NCI-H446 (cell line): ENCODE results near the gene MICU1.
"Not testable (repeated sequence)": the region's sequence is repeated elsewhere in the genome, so short reads cannot be mapped to it uniquely, and the experiment has no call there.

ENCODE experiments used
- DNase-seq, 2 experiments: peaks; one replicate each; lab custom pipeline; 2025; lab: John Stamatoyannopoulos, UW

The MICU1 gene

GRCh38 chr10:72445851-72446250 is 180.0 kb downstream of the MICU1 start:
- DNase-seq, result no peak

DNA sequence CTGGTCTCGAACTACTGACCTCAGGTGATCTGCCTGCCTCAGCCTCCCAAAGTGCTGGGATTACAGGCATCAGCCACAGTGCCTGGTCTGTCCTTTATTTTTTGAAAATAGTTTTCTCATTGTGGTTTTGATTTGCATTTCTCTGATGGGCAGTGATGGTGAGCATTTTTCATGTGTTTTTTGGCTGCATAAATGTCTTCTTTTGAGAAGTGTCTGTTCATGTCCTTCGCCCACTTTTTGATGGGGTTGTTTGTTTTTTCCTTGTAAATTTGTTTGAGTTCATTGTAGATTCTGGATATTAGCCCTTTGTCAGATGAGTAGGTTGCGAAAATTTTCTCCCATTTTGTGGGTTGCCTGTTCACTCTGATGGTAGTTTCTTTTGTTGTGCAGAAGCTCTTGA is 182.9 kb downstream of the MICU1 start:
- not testable (repeated sequence) for DNase-seq

DNA sequence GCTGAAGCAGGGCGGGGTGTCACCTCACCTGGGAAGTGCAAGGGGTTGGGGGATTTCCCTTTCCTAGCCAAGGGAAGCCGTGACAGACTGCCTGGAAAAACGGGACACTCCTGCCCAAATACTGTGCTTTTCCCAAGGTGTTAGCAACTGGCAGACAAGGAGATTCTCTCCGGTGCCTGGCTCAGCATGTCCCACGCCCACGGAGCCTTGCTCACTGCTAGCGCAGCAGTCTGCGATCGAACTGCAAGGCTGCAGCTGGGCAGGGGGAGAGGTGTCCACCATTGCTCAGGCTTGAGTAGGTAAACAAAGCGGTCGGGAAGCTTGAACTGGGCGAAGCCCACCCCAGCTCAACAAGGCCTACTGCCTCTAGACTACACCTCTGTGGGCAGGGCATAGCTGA is 190.3 kb downstream of the MICU1 start:
- DNase-seq, result no peak

DNA sequence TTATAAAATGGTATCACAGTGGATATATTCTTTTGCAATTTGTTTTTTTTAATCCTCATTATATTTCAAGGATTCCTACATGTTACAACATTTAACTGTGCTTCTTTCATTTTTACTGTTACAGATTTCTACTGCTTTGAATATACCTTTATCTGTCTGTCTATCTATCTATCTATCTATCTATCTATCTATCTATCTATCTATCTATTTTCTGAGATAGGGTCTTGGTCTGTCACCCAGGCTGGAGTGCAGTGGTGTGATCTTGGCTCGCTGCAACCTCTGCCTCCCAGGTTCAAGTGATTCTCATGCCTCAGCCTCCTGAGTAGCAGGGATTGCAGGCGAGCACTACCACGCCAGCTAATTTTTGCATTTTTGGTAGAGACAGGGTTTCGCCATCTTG is 194.9 kb downstream of the MICU1 start:
- DNase-seq, result not testable (repeated sequence)

DNA sequence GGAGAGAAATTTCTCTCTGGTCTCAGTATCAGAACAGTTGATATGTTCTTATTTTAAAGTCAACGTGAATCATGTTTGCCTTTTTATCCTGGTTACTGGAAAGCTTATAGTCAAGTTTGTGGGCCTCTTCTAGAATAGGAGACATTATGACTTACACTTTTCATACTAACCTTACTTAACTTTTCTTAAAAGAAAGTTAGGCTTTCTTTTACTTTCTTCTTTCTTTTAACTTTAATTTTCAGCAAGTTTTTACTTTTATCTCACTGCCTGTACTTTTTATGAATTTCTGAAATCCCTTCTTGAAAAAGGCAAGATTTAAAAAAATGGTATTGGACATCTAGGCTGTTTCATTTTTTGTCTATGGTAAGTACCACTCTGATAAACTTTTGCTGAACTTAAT is 195.9 kb downstream of the MICU1 start:
- no peak for DNase-seq

DNA sequence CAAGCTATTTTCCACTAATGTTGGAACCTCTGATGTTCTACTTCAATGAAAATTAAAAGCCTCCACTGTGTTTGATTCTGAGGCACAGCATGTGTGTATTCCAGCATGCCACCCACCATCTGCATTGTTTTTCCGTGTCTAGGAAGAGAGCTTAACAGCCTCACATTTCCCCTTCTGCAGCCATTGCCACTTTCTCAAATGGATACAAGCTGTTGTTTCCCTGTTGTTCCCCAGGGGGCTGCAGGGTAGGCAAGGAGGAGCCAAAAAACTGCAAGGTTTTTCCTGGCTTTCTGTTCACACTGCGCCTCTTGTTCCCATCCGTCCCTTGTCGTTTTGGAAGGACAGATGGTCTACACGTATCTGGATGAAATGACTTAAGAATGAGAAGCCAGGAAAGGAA is 198.9 kb downstream of the MICU1 start:
- DNase-seq, result peak; percentile 18 to 78

GRCh38 chr10:72425133-72425532 is 200.7 kb downstream of the MICU1 start:
- no peak for DNase-seq

- DNase-seq, result no peak
These were observed 201.3 kb downstream of the MICU1 start for GRCh38 chr10:72424561-72424960.

DNA sequence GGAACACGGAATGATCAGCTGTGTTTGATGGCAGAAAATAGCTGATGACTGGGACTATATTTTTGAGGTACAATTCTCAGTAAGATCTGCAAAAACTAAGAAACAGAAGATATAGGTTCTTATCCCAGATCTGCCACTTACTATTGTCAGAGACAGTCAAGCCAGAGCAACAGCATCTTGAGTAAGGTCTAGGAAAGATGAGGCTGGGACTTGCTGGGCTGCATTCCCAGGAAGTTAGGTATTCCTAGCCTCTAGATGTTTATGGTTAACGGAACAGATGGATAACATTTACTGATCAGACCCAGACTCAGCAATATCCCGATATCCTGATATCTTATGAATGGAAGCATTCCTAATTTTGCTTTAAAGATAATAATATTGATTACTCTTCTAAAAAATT is 202.5 kb downstream of the MICU1 start:
- DNase-seq, result no peak

GRCh38 chr10:72421885-72422540 is 203.9 kb downstream of the MICU1 start:
- DNase-seq, result no peak

GRCh38 chr10:72419241-72419640 is 206.6 kb downstream of the MICU1 start:
- no peak for DNase-seq

GRCh38 chr10:72418679-72419078 is 207.2 kb downstream of the MICU1 start:
- no peak for DNase-seq

DNA sequence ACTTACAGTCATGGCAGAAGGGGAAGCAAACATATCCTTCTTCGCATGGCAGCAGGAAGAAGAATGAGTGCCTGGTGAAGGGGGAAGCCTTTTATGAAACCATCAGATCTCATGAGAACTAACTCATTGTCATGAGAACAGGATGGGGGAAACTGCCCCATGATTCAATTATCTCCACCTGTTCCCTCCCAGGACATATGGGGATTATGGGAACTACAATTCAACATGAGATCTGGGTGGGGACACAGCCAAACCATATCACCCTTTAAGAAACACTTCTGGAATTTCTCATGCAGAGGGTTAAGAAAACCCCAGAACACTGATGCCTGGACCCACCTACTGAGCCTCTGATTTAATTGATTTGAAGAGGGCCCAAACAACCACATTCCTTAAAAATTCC is 207.9 kb downstream of the MICU1 start:
- DNase-seq, result no peak

GRCh38 chr10:72416661-72417060 is 209.2 kb downstream of the MICU1 start:
- DNase-seq, result no peak

DNA sequence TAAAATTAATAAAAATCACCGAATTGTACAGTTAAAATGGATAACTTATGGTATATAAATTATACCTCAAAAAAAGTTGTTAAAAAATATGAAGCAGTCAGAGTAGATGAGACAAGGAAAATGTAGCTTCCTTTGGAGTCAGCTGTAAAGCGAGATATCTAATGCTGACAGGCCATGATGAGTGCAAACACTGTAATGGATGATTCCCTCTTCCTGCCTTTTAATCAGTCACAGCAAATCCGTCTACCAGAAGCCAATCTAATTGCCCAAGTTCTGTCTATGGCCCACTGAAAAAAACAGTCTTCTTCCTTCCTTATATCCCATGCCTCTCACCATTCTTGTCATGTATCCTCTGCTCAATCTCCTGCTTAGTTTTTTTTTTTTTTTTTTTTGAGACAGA is 211.2 kb downstream of the MICU1 start:
- no peak for DNase-seq

DNA sequence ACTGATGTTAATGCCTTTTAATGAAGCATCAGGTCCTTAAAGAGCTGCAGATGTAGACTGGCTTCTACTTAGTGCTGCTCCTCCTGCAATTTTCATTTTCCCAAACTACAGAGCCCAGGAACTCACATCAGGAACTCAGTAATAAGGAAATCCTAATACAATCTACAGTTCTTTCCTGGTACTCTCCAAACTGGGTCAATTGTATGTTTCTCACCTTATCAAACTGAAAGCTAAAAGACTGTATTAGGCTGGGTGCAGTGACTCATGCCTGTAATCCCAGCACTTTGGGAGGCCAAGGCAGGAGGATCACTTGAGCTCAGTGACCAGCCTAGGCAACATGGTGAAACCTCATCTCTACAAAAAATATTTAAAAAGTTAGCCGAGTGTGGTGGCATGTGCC is 216.7 kb downstream of the MICU1 start:
- DNase-seq, result no peak

DNA sequence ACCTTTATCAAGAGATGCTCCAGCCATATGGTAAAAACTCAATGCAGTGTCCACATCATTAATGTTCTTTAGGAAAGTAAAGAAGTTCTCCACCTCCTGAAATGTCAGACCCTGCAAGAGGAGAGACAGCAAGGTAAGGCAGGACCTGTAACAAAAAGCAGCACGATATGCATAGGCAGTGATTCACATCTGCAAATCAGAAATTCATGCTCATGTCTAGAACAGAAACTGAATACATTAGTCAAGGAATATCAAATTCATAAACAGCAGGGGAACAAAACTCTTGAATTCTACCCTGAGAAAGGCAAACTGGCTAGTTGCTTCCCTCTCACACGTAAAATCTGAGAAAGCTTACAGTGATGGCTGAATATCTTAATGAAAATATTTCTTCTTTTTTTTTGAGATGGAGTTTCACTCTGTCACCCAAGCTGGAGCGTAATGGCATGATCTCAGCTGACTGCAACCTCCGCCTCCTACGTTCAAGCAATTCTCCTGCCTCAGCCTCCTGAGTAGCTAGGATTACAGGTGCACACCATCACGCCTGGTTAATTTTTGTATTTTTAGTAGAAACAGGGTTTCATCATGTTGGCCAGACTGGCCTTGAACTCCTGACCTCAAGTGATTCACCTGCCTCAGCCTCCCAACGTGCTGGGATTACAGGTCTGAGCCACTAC is 217.8 kb downstream of the MICU1 start:
- DNase-seq, result no peak

- DNase-seq, result no peak
These were observed 218.4 kb downstream of the MICU1 start for GRCh38 chr10:72407471-72407870.

DNA sequence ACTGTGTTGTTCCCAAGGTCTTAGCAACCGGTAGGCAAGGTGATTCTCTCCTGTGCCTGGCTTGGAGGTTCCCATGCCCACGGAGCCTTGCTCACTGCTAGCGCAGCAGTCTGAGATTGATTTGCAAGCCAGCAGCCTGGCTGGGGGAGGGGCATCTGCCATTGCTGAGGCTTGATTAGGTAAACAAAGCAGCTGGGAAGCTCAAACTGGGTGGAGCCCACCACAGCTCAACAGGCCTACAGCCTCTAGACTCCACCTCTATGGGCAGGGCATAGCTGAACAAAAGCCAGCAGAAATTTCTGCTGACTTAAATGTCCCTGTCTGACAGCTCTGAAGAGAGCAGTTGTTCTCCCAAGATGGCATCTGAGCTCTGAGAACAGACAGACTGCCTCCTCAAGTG is 230.3 kb downstream of the MICU1 start:
- not testable (repeated sequence) for DNase-seq

GRCh38 chr10:72392571-72392970 is 233.3 kb downstream of the MICU1 start:
- DNase-seq, result no peak

DNA sequence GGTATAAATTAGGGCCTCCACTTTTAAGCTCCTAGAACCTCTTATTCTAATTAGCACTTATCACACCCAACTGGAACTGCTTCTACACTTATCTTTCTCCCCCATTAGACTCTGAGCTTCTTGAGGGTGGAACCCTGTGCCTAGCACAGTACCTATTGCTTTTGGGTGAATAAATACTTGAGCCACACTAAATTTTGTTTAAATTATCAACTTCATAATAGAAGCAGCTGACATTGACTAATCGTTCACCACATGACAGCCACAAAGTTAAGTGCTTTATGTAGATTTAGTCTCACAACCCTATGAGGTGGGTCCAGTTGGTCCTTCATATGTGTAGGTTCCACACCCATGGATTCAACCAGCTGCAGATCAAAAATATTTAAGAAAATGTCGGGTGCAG is 235.1 kb downstream of the MICU1 start:
- DNase-seq, result no peak

DNA sequence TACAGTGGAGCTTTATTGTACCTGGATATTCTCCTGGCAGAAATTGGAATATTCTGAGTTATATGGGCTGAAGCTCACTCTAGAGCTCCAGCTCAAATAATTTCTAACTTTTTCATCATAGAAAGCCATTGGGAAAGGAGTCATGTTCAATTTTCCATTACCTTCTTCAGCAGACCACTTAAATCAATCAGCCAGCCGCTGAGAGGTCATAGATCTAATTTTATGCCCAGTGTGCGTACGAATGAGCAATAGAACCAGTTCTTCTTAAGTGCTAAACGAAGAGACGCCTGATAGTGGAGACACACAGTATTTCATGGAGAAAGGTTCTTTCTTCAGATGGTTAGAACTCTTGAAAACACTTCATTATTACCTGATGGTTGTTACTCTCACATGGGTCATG is 236.2 kb downstream of the MICU1 start:
- DNase-seq, result no peak

DNA sequence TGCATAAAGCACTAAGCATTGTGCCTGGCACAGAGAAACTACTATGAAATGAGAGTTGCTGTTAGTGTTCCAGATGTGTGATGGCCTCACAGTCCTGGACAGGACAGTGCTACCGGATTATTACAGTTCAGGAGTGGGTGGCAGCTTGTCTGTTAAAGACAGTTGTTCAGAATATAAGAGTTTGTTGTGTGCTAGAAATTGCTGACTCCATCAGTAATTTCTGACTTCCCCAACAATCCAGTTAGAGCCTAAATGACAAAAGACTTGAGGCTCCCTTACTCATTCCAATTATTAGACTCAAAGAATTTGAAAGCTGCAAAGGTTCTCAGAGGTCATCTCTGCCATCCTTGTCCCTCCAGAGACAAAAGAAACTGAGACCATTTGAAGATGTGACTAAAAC is 236.9 kb downstream of the MICU1 start:
- DNase-seq, result no peak

DNA sequence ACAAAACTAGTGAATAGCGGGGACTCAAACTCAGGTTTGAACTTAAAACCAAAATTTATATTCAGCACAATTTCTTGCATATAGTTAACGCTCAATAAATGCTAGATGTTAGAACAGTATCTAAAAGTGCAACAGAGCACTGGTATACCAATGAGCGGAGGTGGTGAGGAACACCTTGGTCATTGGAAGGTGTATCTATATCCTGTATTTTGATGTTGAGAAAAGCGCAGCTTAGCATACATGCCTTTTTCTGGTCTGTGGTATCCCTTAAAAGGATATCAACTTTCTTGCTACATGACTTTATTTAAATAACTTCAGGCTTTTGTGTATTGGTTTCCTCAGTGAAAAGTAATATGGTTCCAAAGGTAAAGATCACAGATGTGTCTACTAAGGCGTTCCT is 237.8 kb downstream of the MICU1 start:
- DNase-seq, result no peak
